HepG2 (cell line): ENCODE results near the gene SEC14L6. TPM values are rescaled to one million over a fixed set of nuclear protein-coding genes. Genes with fewer than 3 reads are reported as not detected.
A peak's percentile ranks its signal among the peaks of the same experiment; 100 is the strongest.

Source experiments
- ATAC-seq: fragments of 200-7000 bp; cut with Tn5 transposase; 3 replicates; pipeline ENCODE4 v1.9.1; 2020; ENCODE audit warnings: mild to moderate bottlenecking, moderate library complexity
- BruUV-seq: library from RNA; stranded (reverse); fragments of 400-500 nt; replicated peaks from 2 replicates; lab custom pipeline; 2021; lab: Mats Ljungman, UMichigan
- CTCF ChIA-PET: fragments of 300-600 bp; formaldehyde crosslinking; extraction: SDS; loops from one replicate; lab custom pipeline; 2021; ENCODE audit warnings: low total read pairs, inconsistent platforms, low intra/inter-chr PET ratio; lab: Yijun Ruan, JAX
- POLR2A ChIA-PET: fragments of 350-600 bp; sonication (Branson Sonifier 250); formaldehyde crosslinking; loops from one replicate; lab custom pipeline; 2020; ENCODE audit warnings: antibody characterized with exemption, inconsistent platforms; lab: Yijun Ruan, JAX
- DNase-seq: peaks from one replicate; pipeline ENCODE4 v3.0.0-alpha.2; 2015; ENCODE audit warnings: low spot score
- FAIRE-seq: peaks from 3 replicates; lab custom pipeline; 2011; peaks lifted over from hg19 to GRCh38; lab: Jason Lieb, UNC
- H2AFZ ChIP-seq: one replicate; pipeline ENCODE4 v1.6.1; 2011; ENCODE audit warnings: low read length, inconsistent platforms
- H3K27ac ChIP-seq: fragments of 300-600 bp; 3 replicates; pipeline ENCODE4 v1.8.0; 2011; ENCODE audit warnings: mixed run types, mild to moderate bottlenecking, mixed read lengths, low read length, inconsistent platforms; ENCODE audit not compliant: insufficient read depth; ENCODE audit errors: extremely low read length
- H3K27me3 ChIP-seq, 2 experiments: fragments of 200-600 bp in 1 of 2; 2 replicates in 1 of 2; 3 replicates in 1 of 2; pipeline versions ENCODE4 v1.6.0 to v1.8.0; 2011; ENCODE audit warnings: low read length in 2 of 2, mild to moderate bottlenecking in 2 of 2, moderate library complexity in 2 of 2, inconsistent platforms in 1 of 2; ENCODE audit not compliant: insufficient read depth in 2 of 2, control insufficient read depth in 1 of 2
- H3K36me3 ChIP-seq, 2 experiments: fragments of 200-600 bp in 1 of 2; replicated peaks in 1 of 2; 2 replicates in 1 of 2; 3 replicates in 1 of 2; pipeline versions ENCODE4 v1.5.1 to v1.8.0; 2011; ENCODE audit warnings: low read length in 2 of 2, inconsistent platforms in 1 of 2; ENCODE audit not compliant: insufficient read depth in 2 of 2, control insufficient read depth in 1 of 2
- H3K4me1 ChIP-seq: 2 replicates; pipeline ENCODE4 v1.5.1; 2012; ENCODE audit warnings: low read length, inconsistent platforms; ENCODE audit not compliant: insufficient read depth
- H3K4me2 ChIP-seq: 2 replicates; pipeline ENCODE4 v1.6.0; 2011; ENCODE audit warnings: low read depth, low read length, inconsistent platforms
- H3K4me3 ChIP-seq, 3 experiments: fragments of 200-600 bp in 1 of 3; sonication (generic), shearing (Covaris generic) in 1 of 3; replicated peaks in 1 of 3; 2 replicates each; pipeline ENCODE4 v1.5.1; 2011 to 2016; ENCODE audit warnings: low read length in 3 of 3, inconsistent platforms in 2 of 3, low read depth in 2 of 3, mild to moderate bottlenecking in 2 of 3, control low read depth in 1 of 3, mixed read lengths in 1 of 3; ENCODE audit not compliant: insufficient read depth in 1 of 3
- H3K79me2 ChIP-seq: one replicate; pipeline ENCODE4 v1.6.1; 2011; ENCODE audit warnings: low read length, inconsistent platforms; ENCODE audit not compliant: insufficient read depth
- H3K9ac ChIP-seq: 2 replicates; pipeline ENCODE4 v1.6.0; 2011; ENCODE audit warnings: mild to moderate bottlenecking, low read depth, low read length, inconsistent platforms; ENCODE audit not compliant: insufficient read depth
- H3K9me3 ChIP-seq: 2 replicates; pipeline ENCODE4 v1.5.1; 2012; ENCODE audit warnings: mild to moderate bottlenecking, low read length
- H4K20me1 ChIP-seq: 2 replicates; pipeline ENCODE4 v1.6.0; 2011; ENCODE audit warnings: inconsistent platforms, mild to moderate bottlenecking, low read length, moderate library complexity; ENCODE audit not compliant: insufficient read depth
- BCL6 ChIP-seq: IDR thresholded peaks from 2 replicates; pipeline ENCODE4 v1.6.1; 2016; ENCODE audit warnings: missing genetic modification reagents, missing compliant biosample characterization
- CSRNP2 ChIP-seq: sonication (generic); formaldehyde crosslinking; conservative IDR thresholded peaks from 2 replicates; pipeline ENCODE4 v1.8.0; 2022; ENCODE audit warnings: low read depth, missing genetic modification reagents
- FOSL2 ChIP-seq: sonication (generic); formaldehyde crosslinking; IDR thresholded peaks from 2 replicates; pipeline ENCODE4 v1.4.0; 2020; ENCODE audit warnings: missing genetic modification reagents
- HIC2 ChIP-seq: sonication (generic); formaldehyde crosslinking; IDR thresholded peaks from 2 replicates; pipeline ENCODE4 v1.9.0; 2022; ENCODE audit warnings: low read depth, missing genetic modification reagents
- SUZ12 ChIP-seq: fragments of 150-350 bp; IDR thresholded peaks from 2 replicates; pipeline ENCODE4 v1.6.1; 2014; ENCODE audit warnings: low read depth, low read length
- ZNF768 ChIP-seq: sonication (generic); formaldehyde crosslinking; IDR thresholded peaks from 2 replicates; pipeline ENCODE4 v1.4.0; 2020; ENCODE audit warnings: missing genetic modification reagents
- WGBS: methylation state at CpG from one replicate; pipeline ENCODE4 v1.1.6; 2017; ENCODE audit warnings: low lambda C conversion rate; 5-methylcytosine and 5-hydroxymethylcytosine counted together
- in situ Hi-C: cut with HindIII; loops from 2 replicates; pipeline ENCODE4 v1.10.0; 2017; ENCODE audit warnings: low pct_unique_long_range_greater_than_20kb; ENCODE audit not compliant: extremely low pct_ligation_motif_present
- intact Hi-C: fragments of 100-400 bp; cut with micrococcal nuclease; formaldehyde crosslinking; loops from one replicate; pipeline ENCODE4 v1.10.0; 2022; ENCODE audit not compliant: unreplicated experiment
- polyA plus RNA-seq, 8 experiments: library from polyadenylated mRNA; depleted of rRNA in 3 of 8; stranded (reverse) in 7 of 8; unstranded in 1 of 8; fragments of >200 nt; fragmentation: Illumina TruSeq in 4 of 8; extraction: Trizol in 4 of 8; gene quantifications; 2 replicates each; pipeline versions ENCODE4 v1.2.1 to v1.2.3, GENCODE V29; 2011 to 2016; ENCODE audit warnings: low read depth in 4 of 8, missing spikeins in 1 of 8, mixed read lengths in 1 of 8; ENCODE audit not compliant: insufficient read depth in 1 of 8
- total RNA-seq, 5 experiments: library from RNA; depleted of rRNA; stranded (reverse); fragments of >200 nt; fragmentation: Illumina TruSeq; extraction: Trizol; gene quantifications; 2 replicates each; pipeline ENCODE4 v1.2.3, GENCODE V29; 2016; ENCODE audit warnings: low read depth in 1 of 5
- TF ChIP-seq, protein P1 (sequence below): sonication (generic); formaldehyde crosslinking; IDR thresholded peaks from 2 replicates; pipeline ENCODE4 v1.5.0; 2020; ENCODE audit warnings: missing genetic modification reagents, mild to moderate bottlenecking, borderline replicate concordance
- TF ChIP-seq, protein P2 (sequence below): sonication (generic); formaldehyde crosslinking; IDR thresholded peaks from 2 replicates; pipeline ENCODE4 v1.4.0; 2020; ENCODE audit warnings: missing genetic modification reagents, mild to moderate bottlenecking, borderline replicate concordance
- TF ChIP-seq, protein P3 (sequence below): sonication (generic); formaldehyde crosslinking; IDR thresholded peaks from 2 replicates; pipeline ENCODE4 v1.5.0; 2020; ENCODE audit warnings: missing genetic modification reagents

Gene SEC14L6
- total and polyA plus RNA-seq, 2 of the 13 experiments (the other 11 are each of a cell fraction or from before 2014, with no cell fraction given) = 0.09 to 9.3 TPM

DNA sequence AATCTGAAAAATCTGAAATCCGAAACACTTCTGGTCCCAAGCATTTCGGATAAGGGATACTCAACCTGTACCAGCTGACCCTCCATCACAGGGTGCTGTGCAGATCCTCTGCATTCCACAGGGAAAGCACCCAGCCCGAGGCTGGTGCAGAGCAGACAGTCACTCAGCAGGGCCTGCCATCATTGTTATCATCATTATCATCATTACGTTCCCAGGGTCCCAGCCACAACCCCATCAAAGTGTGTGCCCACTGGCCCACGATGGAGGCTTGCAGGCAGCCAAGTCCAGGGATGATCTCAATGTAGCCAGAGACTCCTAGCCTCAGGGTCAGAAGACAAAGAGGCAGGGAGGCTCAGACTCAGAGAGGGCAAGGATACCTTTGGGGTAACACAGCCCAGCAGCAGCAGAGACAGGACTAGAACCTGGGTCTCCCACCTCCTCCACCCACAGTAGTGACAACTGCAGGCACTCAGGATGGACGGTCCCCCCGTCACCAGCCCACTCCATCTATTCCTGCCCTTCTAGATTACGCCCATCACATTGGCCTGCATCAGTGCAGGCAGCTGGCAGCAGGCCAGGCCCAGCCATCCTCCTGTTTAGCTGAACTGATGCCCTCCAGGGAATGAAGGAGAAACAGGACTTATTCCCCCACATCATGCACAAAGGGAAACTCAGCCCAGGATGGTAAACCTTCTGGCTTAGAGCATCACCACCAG lies 17.7 kb upstream of the SEC14L6 start:
- intact Hi-C loops = no loop called here
- Histone ChIP-seq H3K36me3 (no peaks in the 10 kb centered on the region), H3K79me2 (no peaks in the 10 kb centered on the region), H3K4me2 (no peak overlapping the region), H3K9ac (no peak overlapping the region), H3K4me1 (peaks cover 58% of the 10 kb centered on the region), H3K27me3 (no peaks in the 10 kb centered on the region), H2AFZ (no peak overlapping the region), H3K27ac (no peak overlapping the region), H4K20me1 (no peaks in the 10 kb centered on the region), H3K4me3 (no peak overlapping the region), H3K9me3 (no peaks in the 10 kb centered on the region)
- POLR2A ChIA-PET = no interaction called here
- TF ChIP-seq ZNF768 (peak; percentile 93), CSRNP2 (CRISPR knock-in tag) (no peak), SUZ12 (no peak), BCL6 (CRISPR knock-in tag) (no peak)
- CTCF ChIA-PET = no interaction called here
- no peak for DNase-seq
- in situ Hi-C loops = no loop called here
- no peak for ATAC-seq
- BruUV-seq = no TSS peak
- WGBS = 89% methylated on average over 6 of the region's 8 CpGs
- FAIRE-seq = no peak

DNA sequence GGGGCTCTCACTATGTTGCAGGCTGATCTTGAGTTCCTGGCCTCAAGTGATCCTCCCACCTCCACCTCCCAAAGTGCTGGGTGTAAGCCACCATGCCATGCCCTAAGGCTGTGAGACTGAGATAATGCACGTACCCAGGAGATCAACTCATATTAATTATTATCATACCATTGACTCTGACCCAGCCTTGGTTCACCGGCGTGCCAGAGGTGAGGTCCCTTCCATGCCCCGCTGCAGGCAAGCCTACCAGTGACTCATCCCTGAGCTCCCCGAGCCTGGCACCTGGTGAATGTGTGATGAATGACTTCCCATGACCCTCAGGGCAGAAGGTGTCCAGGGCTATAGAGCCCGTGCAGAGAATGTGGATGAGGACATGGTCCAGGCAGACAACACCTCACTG lies 15.8 kb upstream of the SEC14L6 start:
- BruUV-seq = no TSS peak
- in situ Hi-C loops (no loop called here), intact Hi-C loops (no loop called here)
- H3K79me2 ChIP-seq = no peaks in the 10 kb centered on the region
- TF ChIP-seq HIC2 (CRISPR knock-in tag) (peak; percentile 40; the same call in 1 of the 2 replicates), FOSL2 (CRISPR knock-in tag) (peak; percentile 47; the same call in 1 of the 2 replicates)
- TF ChIP-seq, protein P1, sequence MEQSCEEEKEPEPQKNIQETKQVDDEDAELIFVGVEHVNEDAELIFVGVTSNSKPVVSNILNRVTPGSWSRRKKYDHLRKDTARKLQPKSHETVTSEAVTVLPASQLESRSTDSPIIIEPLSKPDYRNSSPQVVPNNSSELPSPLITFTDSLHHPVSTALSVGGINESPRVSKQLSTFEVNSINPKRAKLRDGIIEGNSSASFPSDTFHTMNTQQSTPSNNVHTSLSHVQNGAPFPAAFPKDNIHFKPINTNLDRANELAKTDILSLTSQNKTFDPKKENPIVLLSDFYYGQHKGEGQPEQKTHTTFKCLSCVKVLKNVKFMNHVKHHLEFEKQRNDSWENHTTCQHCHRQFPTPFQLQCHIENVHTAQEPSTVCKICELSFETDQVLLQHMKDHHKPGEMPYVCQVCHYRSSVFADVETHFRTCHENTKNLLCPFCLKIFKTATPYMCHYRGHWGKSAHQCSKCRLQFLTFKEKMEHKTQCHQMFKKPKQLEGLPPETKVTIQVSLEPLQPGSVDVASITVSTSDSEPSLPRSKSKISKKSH (CRISPR knock-in tag) = no peak
- TF ChIP-seq, protein P2, sequence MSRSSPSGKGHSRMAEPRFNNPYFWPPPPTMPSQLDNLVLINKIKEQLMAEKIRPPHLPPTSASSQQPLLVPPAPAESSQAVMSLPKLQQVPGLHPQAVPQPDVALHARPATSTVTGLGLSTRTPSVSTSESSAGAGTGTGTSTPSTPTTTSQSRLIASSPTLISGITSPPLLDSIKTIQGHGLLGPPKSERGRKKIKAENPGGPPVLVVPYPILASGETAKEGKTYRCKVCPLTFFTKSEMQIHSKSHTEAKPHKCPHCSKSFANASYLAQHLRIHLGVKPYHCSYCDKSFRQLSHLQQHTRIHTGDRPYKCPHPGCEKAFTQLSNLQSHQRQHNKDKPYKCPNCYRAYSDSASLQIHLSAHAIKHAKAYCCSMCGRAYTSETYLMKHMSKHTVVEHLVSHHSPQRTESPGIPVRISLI (CRISPR knock-in tag) = no peak
- TF ChIP-seq, protein P3, sequence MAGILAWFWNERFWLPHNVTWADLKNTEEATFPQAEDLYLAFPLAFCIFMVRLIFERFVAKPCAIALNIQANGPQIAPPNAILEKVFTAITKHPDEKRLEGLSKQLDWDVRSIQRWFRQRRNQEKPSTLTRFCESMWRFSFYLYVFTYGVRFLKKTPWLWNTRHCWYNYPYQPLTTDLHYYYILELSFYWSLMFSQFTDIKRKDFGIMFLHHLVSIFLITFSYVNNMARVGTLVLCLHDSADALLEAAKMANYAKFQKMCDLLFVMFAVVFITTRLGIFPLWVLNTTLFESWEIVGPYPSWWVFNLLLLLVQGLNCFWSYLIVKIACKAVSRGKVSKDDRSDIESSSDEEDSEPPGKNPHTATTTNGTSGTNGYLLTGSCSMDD = no peak
- ATAC-seq = no peak
- no peak overlapping the region for H3K4me3 ChIP-seq
- FAIRE-seq = no peak
- no peak for DNase-seq
- H3K4me1 ChIP-seq = peaks cover 52% of the 10 kb centered on the region
- POLR2A ChIA-PET = no interaction called here
- no peaks in the 10 kb centered on the region for H4K20me1 ChIP-seq
- H3K27me3 ChIP-seq = no peaks in the 10 kb centered on the region
- no peaks in the 10 kb centered on the region for H3K36me3 ChIP-seq
- no peak overlapping the region for H3K4me2 ChIP-seq
- no peak overlapping the region for H3K27ac ChIP-seq
- no peak overlapping the region for H3K9ac ChIP-seq
- no peaks in the 10 kb centered on the region for H3K9me3 ChIP-seq
- CTCF ChIA-PET = no interaction called here
- 65% methylated on average over 6 of the region's 6 CpGs for WGBS
- no peak overlapping the region for H2AFZ ChIP-seq
